ENCODE data around the gene CSF2.

Gene CSF2

DNA sequence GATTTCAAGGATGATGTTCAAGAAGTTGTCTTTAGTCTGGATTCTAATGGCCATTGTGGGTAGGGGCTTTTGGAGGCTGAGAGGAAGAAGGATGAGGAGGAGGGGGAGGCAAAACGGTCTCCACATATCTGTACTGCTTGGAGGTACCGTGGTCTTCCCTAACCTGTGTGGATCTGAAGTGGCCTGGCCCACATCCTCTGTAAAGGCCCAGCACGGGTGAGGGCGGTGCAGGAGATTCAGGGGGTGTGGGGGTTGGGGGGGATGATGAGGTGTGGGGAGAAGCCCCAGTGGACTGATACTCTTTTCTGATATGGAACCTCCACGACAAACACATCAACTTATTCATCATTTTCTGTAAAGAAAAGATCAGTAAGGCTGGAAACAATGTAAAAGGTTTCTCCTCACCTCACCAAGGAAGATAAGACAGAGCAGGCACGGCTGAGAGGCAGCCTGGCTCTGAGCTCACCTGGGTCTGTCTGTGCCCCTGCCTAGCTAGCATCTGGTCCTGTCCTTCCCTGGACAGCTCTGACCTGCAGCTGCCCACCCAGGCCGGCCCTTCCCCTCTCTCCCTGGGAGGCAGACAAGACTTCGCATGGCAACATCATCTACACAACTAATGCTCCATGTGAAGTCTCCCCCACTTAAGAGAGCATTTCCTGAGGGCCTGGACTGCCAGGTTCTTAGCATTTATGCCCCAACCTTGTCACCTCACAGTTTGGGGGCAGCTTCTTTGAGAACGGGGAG is 18.7 kb upstream of the CSF2 start:
- no peak for DNase-seq (ENCODE audit: low read depth)

DNA sequence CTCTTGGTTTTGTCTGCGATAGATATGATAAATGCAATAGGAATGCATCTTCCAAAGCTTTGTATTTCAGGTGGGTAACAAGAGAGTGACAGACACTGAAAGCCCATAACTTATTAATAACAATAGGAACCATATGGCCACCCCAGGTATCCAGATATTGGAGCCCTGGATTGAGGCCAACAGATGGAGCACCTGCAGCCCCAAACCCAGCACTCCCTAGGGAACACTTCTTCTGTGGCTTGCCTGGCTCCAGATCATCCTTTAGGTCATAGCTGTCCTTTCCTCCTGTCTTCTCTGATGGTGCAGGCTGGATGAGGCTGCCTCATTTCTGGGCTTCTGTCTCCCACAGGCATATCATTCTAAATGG is 18.2 kb upstream of the CSF2 start:
- no peak for DNase-seq (ENCODE audit: low read depth)

DNA sequence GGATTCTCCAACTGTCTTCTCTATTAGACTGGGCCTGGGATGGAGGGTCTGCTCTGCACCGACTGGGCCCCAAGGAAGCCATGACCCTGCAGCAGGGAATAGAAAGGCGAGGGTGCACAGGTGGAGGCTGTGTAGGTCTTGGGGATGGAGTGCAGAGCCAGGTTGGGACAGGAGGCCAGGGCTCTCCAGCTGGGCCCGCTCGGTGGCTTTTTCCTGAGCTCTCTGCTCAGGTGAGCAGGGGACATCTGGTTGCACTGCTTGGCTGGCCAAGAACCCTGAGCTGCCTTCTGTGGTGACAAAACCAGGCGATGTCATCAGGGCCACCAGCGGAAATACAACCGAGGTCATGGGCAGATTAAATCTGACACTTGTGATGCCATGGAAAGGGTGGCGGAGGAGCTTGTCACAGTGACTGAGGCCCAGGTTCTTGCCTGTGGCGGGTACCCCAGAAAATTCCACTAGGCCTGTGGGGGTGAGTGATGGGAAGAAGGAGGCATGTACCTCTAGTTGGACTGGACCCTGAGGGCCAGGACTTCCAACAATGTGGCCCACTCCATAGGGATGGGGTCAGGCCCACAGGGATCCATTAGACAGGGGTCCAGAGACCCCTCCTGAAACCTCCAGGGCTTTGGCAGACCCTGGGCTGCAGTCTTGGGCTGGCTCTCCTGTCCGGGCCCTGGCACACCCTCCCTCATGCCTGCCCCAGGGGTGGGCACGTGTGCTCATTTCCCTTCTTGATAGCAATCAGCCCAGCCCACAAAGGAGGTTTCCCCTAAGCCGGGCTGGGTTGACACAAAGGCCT is 17.6 kb upstream of the CSF2 start:
- DNase-seq (ENCODE audit: low read depth), result no peak

DNA sequence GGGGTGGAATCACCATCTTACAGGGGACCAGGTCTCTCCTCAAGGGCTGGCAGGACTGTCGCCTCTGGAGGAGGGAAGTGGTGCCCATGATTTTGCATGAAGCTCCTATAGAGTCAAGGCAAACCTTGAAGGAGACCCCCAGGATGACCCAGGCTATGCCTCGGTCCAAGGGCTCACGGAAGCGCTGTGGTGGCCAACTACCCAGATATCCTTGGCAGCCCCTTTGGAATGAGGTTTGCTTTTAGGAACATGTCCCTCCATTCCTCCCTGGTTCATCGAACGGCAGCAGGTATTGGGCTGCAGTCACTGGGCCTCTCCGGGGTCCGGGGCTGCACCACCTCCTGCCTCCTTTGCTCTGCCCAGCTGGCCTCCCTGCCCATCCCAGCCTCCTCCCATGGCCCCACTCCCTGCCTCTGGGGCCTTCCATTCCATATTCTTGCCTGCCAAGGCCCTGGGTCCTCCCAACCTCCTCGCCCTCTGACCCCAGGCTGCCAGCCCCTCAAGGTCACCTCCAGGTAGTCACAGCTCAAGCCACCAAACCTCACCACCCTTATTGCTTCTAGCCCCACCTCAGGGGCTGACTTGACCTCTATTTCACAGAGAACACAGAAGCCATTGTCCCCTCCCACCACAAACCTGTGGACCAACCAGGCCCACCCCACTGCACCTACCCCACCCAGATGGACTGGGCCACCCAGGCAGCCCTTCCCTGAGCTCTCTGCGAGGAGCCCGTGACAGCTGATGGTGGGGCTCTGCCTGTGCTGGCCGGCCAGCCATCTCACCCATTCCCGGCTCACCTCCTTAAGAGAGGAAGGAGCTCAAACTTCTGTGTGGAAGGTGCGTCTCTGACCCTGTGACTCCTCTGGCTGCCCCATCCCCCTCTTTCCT is 16.7 kb upstream of the CSF2 start:
- no peak for DNase-seq (ENCODE audit: low read depth)

DNA sequence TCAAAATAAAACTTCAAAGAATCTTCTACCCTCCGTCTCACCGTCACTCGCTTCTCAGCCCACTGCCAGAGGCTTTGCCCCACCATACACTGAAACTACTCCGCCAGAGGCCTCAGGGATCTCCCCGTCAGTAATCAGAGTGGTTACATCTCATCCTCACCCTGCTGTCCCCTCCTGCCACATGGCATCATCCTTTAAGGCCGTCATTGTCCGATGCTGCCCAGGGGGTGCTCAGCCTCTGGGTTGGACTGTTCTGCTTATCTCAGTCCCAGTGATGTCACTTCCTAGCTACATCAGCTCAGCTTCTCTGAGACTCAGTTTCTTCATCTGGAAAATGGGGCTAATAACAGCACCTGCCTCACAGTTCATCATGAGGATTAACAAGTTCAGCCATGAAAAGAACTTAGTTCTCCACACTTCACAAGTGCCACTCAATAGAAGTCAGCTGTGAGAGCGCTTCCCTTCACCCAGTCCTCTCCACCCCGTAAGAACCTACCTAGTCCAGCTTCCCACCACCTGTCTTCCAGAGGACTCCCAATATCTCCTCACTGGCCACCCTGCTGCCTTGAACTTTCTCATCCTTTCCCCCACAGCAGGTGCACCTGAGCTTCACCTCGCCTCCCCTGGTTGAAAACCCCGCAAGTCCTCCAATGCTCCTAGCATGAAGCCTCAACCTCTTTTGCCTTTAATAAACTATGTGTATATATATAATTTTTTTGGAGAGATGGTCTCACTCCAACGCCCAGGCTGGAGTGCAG is 15.9 kb upstream of the CSF2 start:
- no peak for DNase-seq (ENCODE audit: low read depth)

DNA sequence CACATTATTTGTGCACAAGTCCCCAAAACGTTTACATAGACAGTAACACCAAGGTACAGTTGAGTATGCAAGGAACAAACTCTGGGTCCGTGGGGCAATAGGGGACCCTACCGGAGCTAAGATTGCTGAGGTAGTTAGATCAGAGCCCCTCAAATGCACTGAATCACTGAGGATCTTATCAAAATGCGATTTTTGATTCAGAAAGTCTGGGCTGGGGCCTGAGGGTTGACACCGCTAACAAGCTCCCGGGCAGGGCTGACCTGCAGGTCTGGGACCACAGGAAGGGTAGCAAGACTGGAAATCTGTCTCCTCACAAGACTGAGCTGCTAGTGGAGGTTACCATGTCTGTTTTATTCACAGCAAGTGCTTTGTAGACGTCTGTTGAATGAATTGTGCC is 14.9 kb upstream of the CSF2 start:
- no peak for DNase-seq (ENCODE audit: low read depth)

DNA sequence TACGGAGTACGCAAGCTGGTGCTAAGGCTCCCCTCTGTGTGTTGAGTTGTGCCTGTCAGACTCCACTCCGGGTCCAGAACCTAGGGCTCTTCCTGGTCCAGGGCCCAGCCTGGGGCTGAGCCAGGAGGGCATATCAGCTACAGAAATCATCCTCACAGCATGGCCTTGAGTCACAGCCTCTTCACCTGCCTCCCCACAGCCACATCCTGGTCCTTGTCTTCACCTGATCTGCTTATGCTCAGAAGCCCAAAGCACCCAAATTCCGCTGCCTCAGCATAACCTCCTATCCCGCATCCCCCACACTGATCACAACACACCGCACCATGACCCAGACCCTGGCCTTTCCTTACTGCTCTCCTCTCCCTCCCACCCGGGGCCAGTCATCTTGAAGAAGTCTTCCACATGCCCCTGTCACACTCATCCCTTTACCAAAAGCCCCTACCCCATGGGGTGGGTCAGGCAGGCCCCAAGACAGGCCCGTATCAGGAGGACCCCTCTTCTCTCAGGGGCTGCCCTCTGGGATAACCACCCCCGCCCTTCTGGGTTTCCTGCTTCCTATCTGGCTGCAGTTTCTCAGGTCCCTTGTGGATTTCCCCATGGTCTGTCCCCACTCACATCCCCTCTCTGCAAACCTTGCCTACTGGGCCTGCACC is 14.4 kb upstream of the CSF2 start:
- no peak for DNase-seq (ENCODE audit: low read depth)

DNA sequence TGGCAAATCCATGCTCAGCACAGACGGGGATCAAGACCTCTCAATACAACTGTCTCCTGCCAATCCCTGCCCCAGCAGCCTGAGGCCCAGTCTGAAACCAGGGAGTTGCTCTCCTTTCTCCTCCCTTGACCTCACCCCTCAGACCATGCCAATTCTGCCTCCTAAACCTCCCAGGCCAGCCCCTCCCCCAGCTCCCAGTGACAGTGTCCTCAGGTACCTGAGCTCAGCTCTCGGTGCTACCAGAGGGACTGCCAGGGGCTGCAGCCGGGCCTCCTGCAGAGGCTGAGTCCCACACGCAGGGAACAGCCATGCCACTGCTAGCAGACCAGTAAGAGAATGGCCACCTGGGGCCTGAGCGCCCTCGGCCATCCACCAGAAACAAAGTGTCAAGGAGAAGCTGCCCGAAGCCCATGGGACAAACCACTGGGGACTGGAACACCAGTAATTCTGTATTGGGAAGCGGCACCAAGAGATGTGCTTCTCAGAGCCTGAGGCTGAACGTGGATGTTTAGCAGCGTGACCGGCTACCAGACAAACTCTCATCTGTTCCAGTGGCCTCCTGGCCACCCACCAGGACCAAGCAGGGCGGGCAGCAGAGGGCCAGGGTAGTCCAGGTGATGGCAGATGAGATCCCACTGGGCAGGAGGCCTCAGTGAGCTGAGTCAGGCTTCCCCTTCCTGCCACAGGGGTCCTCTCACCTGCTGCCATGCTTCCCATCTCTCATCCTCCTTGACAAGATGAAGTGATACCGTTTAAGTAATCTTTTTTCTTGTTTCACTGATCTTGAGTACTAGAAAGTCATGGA is 13.7 kb upstream of the CSF2 start:
- no peak for DNase-seq (ENCODE audit: low read depth)

DNA sequence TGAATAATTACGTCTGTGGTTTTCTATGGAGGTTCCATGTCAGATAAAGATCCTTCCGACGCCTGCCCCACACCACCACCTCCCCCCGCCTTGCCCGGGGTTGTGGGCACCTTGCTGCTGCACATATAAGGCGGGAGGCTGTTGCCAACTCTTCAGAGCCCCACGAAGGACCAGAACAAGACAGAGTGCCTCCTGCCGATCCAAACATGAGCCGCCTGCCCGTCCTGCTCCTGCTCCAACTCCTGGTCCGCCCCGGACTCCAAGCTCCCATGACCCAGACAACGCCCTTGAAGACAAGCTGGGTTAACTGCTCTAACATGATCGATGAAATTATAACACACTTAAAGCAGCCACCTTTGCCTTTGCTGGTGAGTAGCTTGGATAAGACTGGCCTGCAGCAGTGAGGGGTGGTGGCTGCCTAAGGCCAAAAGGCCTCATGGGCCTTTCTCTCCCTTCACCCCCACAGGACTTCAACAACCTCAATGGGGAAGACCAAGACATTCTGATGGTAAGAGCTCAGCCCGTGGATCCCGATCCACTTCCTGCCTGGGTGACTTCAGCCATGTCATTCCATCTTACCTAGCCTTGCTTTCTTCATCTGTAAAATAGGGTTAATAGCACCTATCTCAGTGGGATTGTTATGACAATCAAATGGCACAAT is 13.0 kb upstream of the CSF2 start, which contains the start of gene IL3:
IL3 (plus strand) TSS at position 155 of the 661 bp plus-strand sequence; CDS start at position 207, 52 bp downstream.
- no peak for DNase-seq (ENCODE audit: low read depth)

DNA sequence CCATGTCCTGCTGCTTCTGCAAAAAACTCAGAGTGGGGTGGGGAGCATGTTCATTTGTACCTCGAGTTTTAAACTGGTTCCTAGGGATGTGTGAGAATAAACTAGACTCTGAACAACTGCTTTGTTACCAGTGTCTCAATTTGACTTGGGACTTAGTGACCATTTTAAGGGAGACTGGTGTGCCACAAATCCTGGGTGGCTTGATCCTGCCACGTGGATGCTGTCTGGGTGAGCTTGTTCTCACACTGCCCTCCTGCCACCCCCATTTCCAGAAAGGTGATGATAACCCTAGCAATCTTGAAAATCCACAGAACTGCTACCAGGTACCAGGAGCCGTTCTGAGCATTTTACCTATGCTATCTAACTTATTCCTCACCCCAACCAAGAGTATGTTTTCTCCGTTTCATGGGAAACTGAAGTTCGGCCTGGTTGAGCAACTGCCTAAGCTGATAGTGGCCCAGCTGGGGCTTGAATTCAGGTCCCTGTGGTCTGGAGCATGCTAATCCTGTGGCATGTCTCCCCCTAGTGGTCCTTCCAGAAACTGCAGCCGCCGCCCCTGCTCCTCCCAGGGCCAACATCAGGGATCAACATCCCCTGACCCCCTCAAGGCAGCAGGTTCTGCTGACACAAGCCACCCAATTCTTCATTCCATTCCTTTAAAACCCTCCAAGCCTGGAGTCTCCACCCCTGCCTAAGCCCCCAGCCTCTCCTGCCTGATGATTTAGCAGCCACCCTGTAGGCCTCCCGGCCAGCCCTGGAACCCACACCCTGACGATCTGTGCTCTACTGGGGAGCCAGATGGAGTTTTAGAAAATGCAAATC is 10.3 kb upstream of the CSF2 start:
- peak; percentile 80 for DNase-seq (ENCODE audit: low read depth)

DNA sequence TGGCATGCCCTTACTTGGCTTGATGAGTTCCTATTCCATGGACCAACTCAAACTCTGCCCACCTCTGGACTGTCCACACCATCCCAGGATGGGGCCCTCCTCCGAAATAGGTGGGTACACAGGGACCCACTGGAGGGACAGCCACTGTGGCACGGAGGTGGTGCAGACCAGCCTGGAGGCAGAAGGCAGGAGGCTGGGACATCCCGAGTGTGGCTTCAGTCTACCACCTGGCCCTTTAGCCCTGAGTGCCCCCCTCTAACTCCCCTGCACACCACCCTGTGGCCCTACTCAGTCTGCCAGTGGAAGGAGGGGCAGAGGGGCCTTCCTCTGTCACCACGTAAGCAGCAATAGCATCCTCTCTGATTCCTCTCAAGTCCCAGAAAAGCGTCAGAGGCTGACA is 9.4 kb upstream of the CSF2 start:
- DNase-seq (ENCODE audit: low read depth), result no peak

DNA sequence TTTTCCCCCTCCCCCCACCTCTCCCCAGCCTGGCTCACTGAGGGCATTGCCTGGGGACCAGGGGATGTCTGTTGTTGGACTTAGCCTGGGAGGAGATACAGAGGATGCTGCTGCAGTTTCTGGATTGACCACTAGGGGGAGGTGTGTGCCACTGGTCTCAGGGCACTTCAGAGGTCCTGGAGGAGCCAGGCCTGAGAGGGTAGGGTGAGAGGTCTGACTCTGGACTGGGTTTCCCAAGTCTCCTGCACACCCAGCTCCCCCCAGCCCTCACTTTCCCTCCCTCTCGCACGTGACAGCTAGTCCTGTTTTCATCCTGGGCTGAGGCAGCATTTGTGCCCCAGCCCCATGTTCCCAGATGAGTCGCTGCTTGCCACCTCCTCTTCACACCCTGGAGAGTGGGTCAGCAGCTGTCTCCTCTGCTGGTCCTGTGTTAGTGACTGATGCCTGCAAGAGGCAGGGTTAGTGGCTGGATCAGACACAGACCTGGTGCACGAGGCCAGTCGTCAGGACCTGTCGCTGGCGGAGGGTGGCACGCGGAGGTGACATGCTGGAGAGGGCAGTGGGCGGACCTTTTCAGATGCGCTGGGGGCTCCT is 8.8 kb upstream of the CSF2 start:
- DNase-seq (ENCODE audit: low read depth), result peak; percentile 85

DNA sequence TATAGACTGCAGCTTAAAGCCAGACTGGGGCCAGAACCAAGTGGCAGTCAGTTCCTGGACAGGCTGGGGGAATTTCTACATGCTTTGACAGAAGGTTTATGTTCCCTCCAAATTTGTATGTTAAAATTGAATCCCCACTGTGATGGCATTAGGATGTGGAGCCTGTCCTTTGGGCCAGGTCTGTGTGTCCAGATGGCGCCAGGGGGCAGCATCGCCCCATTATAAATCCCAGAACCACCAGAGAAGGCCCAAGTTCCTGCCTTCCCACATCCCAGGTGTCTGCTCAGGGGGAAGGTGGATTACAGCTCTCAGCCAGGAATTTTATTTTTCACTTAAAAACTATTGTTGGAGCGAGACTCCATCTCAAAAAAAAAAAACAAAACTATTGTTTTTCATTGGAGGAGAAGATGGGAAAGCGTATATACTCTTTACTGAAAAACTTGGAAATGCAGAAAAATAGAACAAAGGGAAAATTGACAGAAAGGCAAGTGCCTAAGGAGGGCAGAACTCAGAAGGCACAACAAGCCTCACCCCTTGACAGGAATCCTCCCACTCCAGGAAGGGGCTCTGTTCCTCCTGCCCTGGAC is 8.1 kb upstream of the CSF2 start:
- DNase-seq (ENCODE audit: low read depth), result peak; percentile 85

DNA sequence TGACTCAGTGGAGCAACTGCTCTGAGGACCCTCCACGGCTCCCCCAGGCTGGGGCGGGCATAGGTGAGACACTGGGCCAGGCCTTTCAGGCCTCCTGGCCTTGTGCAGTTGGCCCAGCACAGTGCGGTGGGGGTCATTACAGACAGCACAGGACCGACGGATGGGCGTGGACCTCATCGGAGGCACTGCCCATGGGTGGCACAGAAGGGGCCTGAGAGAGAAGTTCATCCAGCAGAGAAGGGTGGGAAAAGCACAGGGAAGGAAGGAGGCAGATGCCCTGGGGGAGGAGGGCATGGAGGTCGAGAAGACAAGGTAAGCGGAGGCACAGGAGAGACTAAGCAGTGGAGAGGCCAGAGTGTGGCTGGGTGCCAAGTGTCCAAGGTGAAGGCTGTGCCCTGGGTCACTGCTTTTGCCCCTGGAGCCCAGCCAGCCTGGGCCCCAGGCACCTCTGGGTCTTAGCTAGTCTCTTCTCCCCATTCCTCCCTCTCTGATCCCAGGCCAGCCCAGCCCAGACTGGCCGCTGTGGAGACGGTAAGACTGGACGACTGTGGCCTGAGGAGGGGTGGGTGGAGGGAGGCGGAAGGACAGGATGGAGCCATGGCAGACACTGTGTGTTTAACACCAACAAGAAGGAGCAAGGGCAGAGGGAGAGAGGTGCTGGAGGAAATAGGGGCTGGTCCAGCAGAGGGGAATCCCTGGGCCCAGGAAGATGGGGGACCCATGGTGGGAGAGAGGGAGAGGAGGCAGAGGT is 7.5 kb upstream of the CSF2 start:
- DNase-seq (ENCODE audit: low read depth), result no peak

DNA sequence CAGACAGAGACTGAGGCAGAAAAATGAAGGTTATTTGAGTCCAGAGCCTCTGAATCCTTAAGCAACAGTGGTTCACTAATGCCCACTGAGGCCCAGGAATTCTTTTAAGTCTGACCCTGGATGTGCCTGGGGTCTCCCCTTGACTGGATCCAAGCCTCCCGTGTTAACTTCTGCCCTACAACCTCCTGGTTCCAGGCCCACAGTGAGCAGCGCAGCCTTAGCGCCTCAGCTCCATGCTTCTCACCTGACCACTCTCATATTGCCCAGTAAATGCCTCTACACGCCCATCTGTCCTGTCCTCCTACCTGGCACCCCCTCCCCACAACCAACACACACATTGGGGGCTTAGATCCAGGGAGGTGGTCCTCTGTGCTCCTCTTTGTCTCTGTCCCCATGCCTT is 6.7 kb upstream of the CSF2 start:
- DNase-seq (ENCODE audit: low read depth), result no peak

DNA sequence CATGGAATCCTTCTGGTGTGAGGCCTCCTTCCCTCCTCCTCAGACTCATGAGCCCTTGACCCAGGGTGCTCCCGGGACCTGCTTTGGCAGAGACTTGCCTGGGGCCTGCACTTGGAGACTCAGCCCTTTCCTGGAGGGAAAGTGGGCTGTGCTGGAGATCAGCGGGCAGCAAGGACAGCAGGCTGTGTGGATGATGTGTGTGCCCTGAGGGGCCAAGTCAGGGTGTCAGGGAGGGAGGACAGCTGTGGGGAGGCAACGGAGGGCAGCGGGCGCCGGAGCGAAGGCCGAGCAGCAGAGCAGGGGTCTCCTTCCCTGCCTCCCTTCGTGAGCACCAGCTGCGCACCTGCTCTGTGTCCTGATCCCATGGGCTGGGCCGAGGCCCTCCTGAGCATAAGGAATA is 6.1 kb upstream of the CSF2 start:
- no peak for DNase-seq (ENCODE audit: low read depth)
